GM12878 (cell line): Measurements from ENCODE around the gene FRS3.

Experiments
- EP300 ChIP-seq, 2 experiments: fragments of 150-350 bp in 1 of 2; IDR thresholded peaks; 2 replicates each; pipeline ENCODE4 v1.6.1; 2011 to 2012; ENCODE audit warnings: low read depth in 2 of 2, low read length in 2 of 2, borderline replicate concordance in 1 of 2, improper control_type of control experiment in 1 of 2, inconsistent platforms in 1 of 2; ENCODE audit not compliant: control insufficient read depth in 1 of 2
- POLR2A ChIP-seq: IDR thresholded peaks from 2 replicates; pipeline ENCODE4 v1.6.1; 2011; ENCODE audit warnings: low read depth, mild to moderate bottlenecking, low read length

DNA sequence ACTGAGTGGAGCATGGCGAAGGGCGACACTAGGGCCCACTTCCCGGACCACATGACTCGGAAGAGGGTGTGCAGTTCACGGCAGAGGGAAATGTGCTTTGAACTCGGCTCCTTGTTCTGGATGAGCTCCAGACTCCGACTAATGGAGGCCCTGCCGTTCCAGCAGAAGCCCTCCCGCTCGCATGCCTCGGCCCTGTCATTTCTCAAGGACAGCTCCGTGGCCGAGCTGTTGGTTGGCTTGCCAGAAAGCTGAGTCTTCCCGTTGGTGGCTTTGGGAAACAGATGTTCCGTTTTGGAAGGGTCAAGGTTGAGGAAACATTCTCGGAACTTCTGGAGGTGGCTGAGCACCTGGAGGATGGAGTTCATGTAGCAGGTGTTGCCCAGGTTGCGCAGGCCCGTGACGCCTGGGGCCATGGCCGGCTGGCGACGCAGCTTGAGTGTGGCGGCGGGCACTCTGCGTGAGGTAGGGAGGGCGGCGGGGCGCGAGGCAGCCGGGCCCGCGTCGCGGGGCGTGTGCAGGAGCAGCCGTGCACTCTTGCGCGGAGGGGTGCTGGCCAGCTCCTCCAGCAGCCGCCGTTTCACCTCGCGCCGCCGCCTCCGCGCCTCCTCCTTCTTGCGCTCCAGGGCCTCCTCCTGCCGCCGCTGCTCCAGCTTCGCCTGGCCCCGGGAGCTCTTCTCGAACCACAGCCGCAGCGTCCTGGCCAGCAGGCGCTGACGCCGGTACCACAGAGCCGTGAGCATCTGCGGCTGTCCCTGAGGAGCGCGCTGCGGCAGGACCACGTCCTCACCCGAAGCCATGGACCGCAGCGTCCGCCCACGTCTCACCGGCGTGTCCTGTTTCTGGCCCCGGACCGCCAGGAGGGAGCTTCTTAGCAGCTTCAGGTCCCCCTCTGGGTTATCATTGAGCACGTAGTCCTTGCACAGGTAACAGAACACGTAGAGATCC, 26.4 kb upstream of the FRS3 start:
- TF ChIP-seq POLR2A = no peak
- no peak for TF ChIP-seq EP300 (IDR thresholded peaks at IDR 0.05; ENCODE audit: borderline replicate concordance in 1 of 2, control insufficient read depth in 1 of 2, low read depth in 2 of 2, low read length in 2 of 2)
